Osteocyte (in vitro differentiated cells): ENCODE data around the gene GPC5. TPM values are rescaled to one million over a fixed set of nuclear protein-coding genes. Genes with fewer than 3 reads are reported as not detected.

ENCODE experiments used
- DNase-seq: peaks from one replicate; pipeline ENCODE4 v3.0.0; 2021; ENCODE audit warnings: mixed read lengths; ENCODE audit not compliant: unreplicated experiment; ENCODE audit errors: extremely low spot score
- H3K27ac Mint-ChIP-seq: one replicate; pipeline ENCODE4 v1.8.0; 2021; ENCODE audit warnings: mild to moderate bottlenecking, mixed read lengths; ENCODE audit not compliant: unreplicated experiment
- H3K27me3 Mint-ChIP-seq: one replicate; pipeline ENCODE4 v1.8.0; 2021; ENCODE audit warnings: mixed read lengths; ENCODE audit not compliant: unreplicated experiment
- H3K36me3 Mint-ChIP-seq: one replicate; pipeline ENCODE4 v1.8.0; 2021; ENCODE audit warnings: mixed read lengths; ENCODE audit not compliant: unreplicated experiment
- H3K4me1 Mint-ChIP-seq: one replicate; pipeline ENCODE4 v1.8.0; 2021; ENCODE audit warnings: mixed read lengths; ENCODE audit not compliant: unreplicated experiment
- H3K4me3 Mint-ChIP-seq: one replicate; pipeline ENCODE4 v1.8.0; 2021; ENCODE audit warnings: mild to moderate bottlenecking, moderate library complexity, mixed read lengths; ENCODE audit not compliant: unreplicated experiment
- H3K9me3 Mint-ChIP-seq: one replicate; pipeline ENCODE4 v1.8.0; 2021; ENCODE audit warnings: mixed read lengths; ENCODE audit not compliant: unreplicated experiment
- total RNA-seq: library from RNA; stranded (reverse); gene quantifications from 2 replicates; pipeline ENCODE4 v1.2.1, GENCODE V29; 2021
- TF ChIP-seq, protein P1 (sequence below): fragments of 200-600 bp; sonication (generic); IDR thresholded peaks from 2 replicates; pipeline ENCODE4 v1.5.0; 2021; ENCODE audit warnings: antibody characterized with exemption, mild to moderate bottlenecking, moderate library complexity

GPC5 gene
- total RNA-seq, 1 donor from 2014 or later, result 12.9 TPM

DNA sequence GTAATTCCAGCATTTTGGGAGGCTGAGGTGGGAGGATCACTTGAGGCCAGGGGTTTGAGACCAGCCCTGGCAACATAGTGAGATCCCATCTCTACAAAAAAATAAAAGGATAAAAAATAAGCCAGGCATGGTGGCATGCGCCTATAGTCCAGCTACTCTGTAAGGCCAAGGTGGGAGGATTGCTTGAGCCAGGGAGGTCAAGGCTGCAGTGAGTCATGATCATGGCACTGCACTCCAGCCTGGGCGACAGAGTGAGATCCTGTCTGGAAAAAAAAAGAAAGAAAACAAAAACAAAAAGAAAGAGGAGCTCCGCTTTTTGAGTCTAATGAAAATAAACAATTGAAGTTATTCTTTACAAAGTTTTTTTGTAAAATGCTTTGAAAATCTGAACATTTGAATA is 326.2 kb downstream of the GPC5 start:
- no peaks in the 10 kb centered on the region for H3K27me3 Mint-ChIP-seq

DNA sequence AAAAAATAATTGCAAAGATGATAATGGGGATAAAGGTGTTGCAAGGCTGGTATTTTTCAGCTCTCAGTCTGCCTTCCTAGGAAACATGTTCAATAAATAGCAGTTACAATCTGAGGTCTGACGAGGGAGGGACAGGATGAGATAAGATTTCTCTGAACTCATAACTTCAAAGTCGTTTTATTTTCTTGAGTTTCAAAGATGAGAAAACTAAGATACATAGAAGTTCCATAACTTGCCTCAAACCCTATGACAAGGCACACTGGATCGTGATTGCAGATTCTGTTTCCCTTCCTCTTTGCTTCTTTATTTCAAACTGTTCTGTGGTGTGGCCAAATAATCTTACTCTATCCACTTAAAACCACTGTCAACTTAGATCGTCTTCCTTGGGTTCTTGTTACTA is 327.2 kb downstream of the GPC5 start:
- H3K4me1 Mint-ChIP-seq, result peaks cover 12% of the 10 kb centered on the region
- H3K9me3 Mint-ChIP-seq, result no peaks in the 10 kb centered on the region
- TF ChIP-seq, protein P1, sequence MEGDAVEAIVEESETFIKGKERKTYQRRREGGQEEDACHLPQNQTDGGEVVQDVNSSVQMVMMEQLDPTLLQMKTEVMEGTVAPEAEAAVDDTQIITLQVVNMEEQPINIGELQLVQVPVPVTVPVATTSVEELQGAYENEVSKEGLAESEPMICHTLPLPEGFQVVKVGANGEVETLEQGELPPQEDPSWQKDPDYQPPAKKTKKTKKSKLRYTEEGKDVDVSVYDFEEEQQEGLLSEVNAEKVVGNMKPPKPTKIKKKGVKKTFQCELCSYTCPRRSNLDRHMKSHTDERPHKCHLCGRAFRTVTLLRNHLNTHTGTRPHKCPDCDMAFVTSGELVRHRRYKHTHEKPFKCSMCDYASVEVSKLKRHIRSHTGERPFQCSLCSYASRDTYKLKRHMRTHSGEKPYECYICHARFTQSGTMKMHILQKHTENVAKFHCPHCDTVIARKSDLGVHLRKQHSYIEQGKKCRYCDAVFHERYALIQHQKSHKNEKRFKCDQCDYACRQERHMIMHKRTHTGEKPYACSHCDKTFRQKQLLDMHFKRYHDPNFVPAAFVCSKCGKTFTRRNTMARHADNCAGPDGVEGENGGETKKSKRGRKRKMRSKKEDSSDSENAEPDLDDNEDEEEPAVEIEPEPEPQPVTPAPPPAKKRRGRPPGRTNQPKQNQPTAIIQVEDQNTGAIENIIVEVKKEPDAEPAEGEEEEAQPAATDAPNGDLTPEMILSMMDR, result no peak
- H3K36me3 Mint-ChIP-seq, result no peaks in the 10 kb centered on the region
- no peak overlapping the region for H3K4me3 Mint-ChIP-seq
- H3K27me3 Mint-ChIP-seq, result no peaks in the 10 kb centered on the region
- no peak overlapping the region for H3K27ac Mint-ChIP-seq
- no peak for DNase-seq

More for the DNA sequence above, 326.2 kb downstream of the GPC5 start:
- Mint-ChIP-seq H3K4me3 (no peak overlapping the region), H3K36me3 (no peaks in the 10 kb centered on the region), H3K4me1 (peaks cover 12% of the 10 kb centered on the region), H3K27ac (no peak overlapping the region), H3K9me3 (no peaks in the 10 kb centered on the region)
- TF ChIP-seq, protein P1, result no peak
- DNase-seq, result no peak

DNA sequence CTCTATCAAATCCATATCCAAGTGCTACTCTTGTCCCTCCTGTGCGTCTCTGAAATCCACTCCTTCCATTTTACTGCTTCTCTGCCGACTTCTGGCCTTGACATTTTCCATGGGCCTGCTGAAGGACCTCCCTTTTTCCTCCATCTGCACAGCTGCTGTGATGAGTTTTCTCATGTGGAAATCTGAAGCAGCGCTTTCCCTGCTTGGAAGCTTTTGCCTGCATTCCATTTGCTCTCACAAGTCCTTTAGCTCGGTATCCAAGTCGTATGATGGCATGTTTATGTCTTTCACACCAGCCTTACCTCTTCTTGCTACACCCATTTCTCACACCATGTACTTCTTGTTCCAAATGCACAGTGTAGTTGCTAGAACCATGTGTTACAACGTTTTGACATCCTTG is 328.2 kb downstream of the GPC5 start:
- Mint-ChIP-seq H3K27me3 (no peaks in the 10 kb centered on the region), H3K36me3 (no peaks in the 10 kb centered on the region), H3K9me3 (no peaks in the 10 kb centered on the region), H3K27ac (no peak overlapping the region), H3K4me3 (no peak overlapping the region), H3K4me1 (peaks cover 7% of the 10 kb centered on the region)
- DNase-seq, result no peak
- TF ChIP-seq, protein P1, result no peak

DNA sequence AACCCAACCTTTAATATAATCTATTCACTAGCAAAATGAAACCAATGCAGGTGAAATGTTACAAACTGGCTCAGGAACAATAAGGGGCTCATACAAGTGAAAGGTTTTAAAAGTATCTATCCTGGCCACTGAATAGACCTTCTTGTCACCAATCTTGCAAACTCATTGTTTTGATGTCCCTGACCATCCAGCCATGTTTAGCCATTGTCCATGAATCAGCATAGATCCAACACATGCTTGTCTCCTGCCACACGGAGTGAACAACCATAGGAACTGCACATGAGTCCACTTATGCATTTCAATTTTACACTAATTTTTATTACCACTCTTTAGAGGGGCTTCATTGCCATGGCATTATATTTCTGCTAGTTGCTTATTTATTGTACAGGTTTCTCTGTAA is 331.4 kb downstream of the GPC5 start:
- Mint-ChIP-seq H3K36me3 (peaks cover 7% of the 10 kb centered on the region), H3K4me1 (no peaks in the 10 kb centered on the region), H3K27me3 (no peaks in the 10 kb centered on the region), H3K27ac (no peak overlapping the region), H3K9me3 (peaks cover 6% of the 10 kb centered on the region), H3K4me3 (no peak overlapping the region)
- TF ChIP-seq, protein P1, result no peak
- no peak for DNase-seq

DNA sequence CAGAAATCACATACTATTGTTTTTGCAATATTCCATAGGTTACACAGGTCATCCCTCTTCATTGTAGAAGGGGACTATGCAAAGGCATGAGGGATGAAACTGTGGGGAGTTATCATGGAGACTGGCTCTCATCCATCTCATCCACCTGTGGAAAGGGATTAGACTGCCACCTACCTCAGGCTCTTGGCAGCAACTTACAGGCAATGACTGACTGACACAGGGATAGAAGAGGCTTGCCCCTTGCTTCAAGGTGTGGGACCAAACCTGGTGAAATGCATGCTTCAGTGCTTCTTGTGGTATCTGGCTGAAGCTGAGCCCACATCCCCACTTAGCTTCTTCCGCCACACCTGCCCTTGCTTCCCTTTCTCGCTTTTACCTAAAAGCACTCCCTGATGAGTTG is 341.3 kb downstream of the GPC5 start:
- H3K4me3 Mint-ChIP-seq, result no peak overlapping the region
- TF ChIP-seq, protein P1, result no peak
- H3K4me1 Mint-ChIP-seq, result peaks cover 6% of the 10 kb centered on the region
- DNase-seq, result no peak
- no peaks in the 10 kb centered on the region for H3K9me3 Mint-ChIP-seq
- H3K36me3 Mint-ChIP-seq, result no peaks in the 10 kb centered on the region
- no peak overlapping the region for H3K27ac Mint-ChIP-seq
- no peaks in the 10 kb centered on the region for H3K27me3 Mint-ChIP-seq
